ENCODE measurements around the gene ATP9B.
A peak's percentile ranks its signal among the peaks of the same experiment; 100 is the strongest.

ATP9B gene

GRCh38 chr18:79385326-79385707 lies 316.1 kb downstream of the ATP9B start:
- no peak for DNase-seq

GRCh38 chr18:79385708-79386341 lies 316.6 kb downstream of the ATP9B start:
- no peak for DNase-seq

GRCh38 chr18:79386547-79386946 lies 317.4 kb downstream of the ATP9B start:
- no peak for DNase-seq

GRCh38 chr18:79387214-79387613 lies 318.0 kb downstream of the ATP9B start:
- no peak for DNase-seq

- no peak for DNase-seq
Measured at GRCh38 chr18:79387615-79388014, 318.4 kb downstream of the ATP9B start.

- DNase-seq = no peak
Measured at GRCh38 chr18:79388043-79388442, 318.8 kb downstream of the ATP9B start.

- DNase-seq = no peak
Measured at GRCh38 chr18:79389689-79390088, 320.5 kb downstream of the ATP9B start.

GRCh38 chr18:79392226-79392625 lies 323.0 kb downstream of the ATP9B start:
- DNase-seq = no peak

GRCh38 chr18:79393181-79393634 lies 324.0 kb downstream of the ATP9B start:
- DNase-seq = no peak

- DNase-seq = peak; percentile 37
Measured at GRCh38 chr18:79393635-79394533, 324.7 kb downstream of the ATP9B start.

- no peak for DNase-seq
Measured at GRCh38 chr18:79394534-79395307, 325.5 kb downstream of the ATP9B start.

GRCh38 chr18:79395308-79395640 lies 326.1 kb downstream of the ATP9B start:
- DNase-seq = no peak

GRCh38 chr18:79395761-79396404 lies 326.7 kb downstream of the ATP9B start, which contains the start of gene NFATC1:
Gene NFATC1, plus strand, starts transcription at chr18:79395930. Its CDS starts 295 bp downstream, at chr18:79396225.
- DNase-seq = no peak

GRCh38 chr18:79396431-79397246 lies 327.4 kb downstream of the ATP9B start:
- DNase-seq = no peak

- DNase-seq = no peak
Measured at GRCh38 chr18:79397247-79397829, 328.1 kb downstream of the ATP9B start.

- DNase-seq = no peak
Measured at GRCh38 chr18:79397830-79398761, 328.9 kb downstream of the ATP9B start.

GRCh38 chr18:79399275-79400081 lies 330.3 kb downstream of the ATP9B start:
- DNase-seq = no peak

- no peak for DNase-seq
Measured at GRCh38 chr18:79400091-79400590, 330.9 kb downstream of the ATP9B start.

Measured in NCI-H2029 (cell line).